MG63 (cell line): ENCODE measurements around the gene CETN2. TPM values are rescaled to one million over a fixed set of nuclear protein-coding genes. Genes with fewer than 3 reads are reported as not detected.
"Not testable (repeated sequence)": the region's sequence is repeated elsewhere in the genome, so short reads cannot be mapped to it uniquely, and the experiment has no call there.

Experiments
- DNase-seq: peaks from one replicate; pipeline ENCODE4 v3.0.0-alpha.2; 2020
- H3K27me3 ChIP-seq: fragments of 250-450 bp; sonication (Bioruptor Pico); 2 replicates; pipeline ENCODE4 v1.5.1; 2020; ENCODE audit warnings: mild to moderate bottlenecking, moderate library complexity
- H3K36me3 ChIP-seq: fragments of 250-450 bp; sonication (Bioruptor Pico); 2 replicates; pipeline ENCODE4 v1.5.1; 2020; ENCODE audit warnings: mild to moderate bottlenecking, moderate library complexity
- H3K4me3 ChIP-seq: fragments of 250-450 bp; sonication (Bioruptor Pico); 2 replicates; pipeline ENCODE4 v1.5.1; 2020; ENCODE audit warnings: mild to moderate bottlenecking, moderate library complexity
- H3K9me3 ChIP-seq: fragments of 250-450 bp; sonication (Bioruptor Pico); 2 replicates; pipeline ENCODE4 v1.5.1; 2020; ENCODE audit warnings: mild to moderate bottlenecking, moderate library complexity
- total RNA-seq: library from RNA; depleted of rRNA; stranded (reverse); fragments of >200 nt; shearing (Covaris generic); gene quantifications from 2 replicates; pipeline ENCODE4 v1.2.3, GENCODE V29; 2014; ENCODE audit warnings: low replicate concordance

CETN2 gene
- total RNA-seq, 1 experiment from 2014 or later, result 45.3 TPM

GRCh38 chrX:152844256-152844655, 13.7 kb upstream of the CETN2 start:
- no peak for DNase-seq
- no peaks in the 10 kb centered on the region for H3K27me3 ChIP-seq
- no peak overlapping the region for H3K4me3 ChIP-seq
- H3K36me3 ChIP-seq, result no peaks in the 10 kb centered on the region
- no peaks in the 10 kb centered on the region for H3K9me3 ChIP-seq

GRCh38 chrX:152843852-152844251, 13.3 kb upstream of the CETN2 start:
- Histone ChIP-seq H3K4me3 (no peak overlapping the region), H3K27me3 (no peaks in the 10 kb centered on the region), H3K36me3 (no peaks in the 10 kb centered on the region), H3K9me3 (no peaks in the 10 kb centered on the region)
- DNase-seq, result no peak

- Histone ChIP-seq H3K9me3 (no peaks in the 10 kb centered on the region), H3K36me3 (no peaks in the 10 kb centered on the region), H3K4me3 (no peak overlapping the region), H3K27me3 (no peaks in the 10 kb centered on the region)
- DNase-seq, result no peak
Observed at GRCh38 chrX:152842772-152843338, 12.3 kb upstream of the CETN2 start.

GRCh38 chrX:152835470-152835869, 4.9 kb upstream of the CETN2 start:
- not testable (repeated sequence) for H3K27me3 ChIP-seq, DNase-seq, H3K36me3 ChIP-seq, H3K4me3 ChIP-seq, H3K9me3 ChIP-seq

- Histone ChIP-seq H3K9me3 (no peaks in the 10 kb centered on the region), H3K27me3 (no peaks in the 10 kb centered on the region), H3K36me3 (peaks cover 5% of the 10 kb centered on the region), H3K4me3 (no peak overlapping the region)
- no peak for DNase-seq
Observed at GRCh38 chrX:152833378-152833777, 2.8 kb upstream of the CETN2 start.

GRCh38 chrX:152832520-152832919, 2.0 kb upstream of the CETN2 start:
- Histone ChIP-seq H3K27me3 (no peaks in the 10 kb centered on the region), H3K4me3 (no peak overlapping the region), H3K9me3 (no peaks in the 10 kb centered on the region), H3K36me3 (peaks cover 5% of the 10 kb centered on the region)
- no peak for DNase-seq

GRCh38 chrX:152831391-152831790, 834 bp upstream of the CETN2 start:
- Histone ChIP-seq H3K9me3 (no peaks in the 10 kb centered on the region), H3K4me3 (peak overlapping the region; percentile 71), H3K36me3 (peaks cover 5% of the 10 kb centered on the region), H3K27me3 (no peaks in the 10 kb centered on the region)
- no peak for DNase-seq

GRCh38 chrX:152824841-152825374, 5.6 kb downstream of the CETN2 start:
- Histone ChIP-seq H3K9me3 (no peaks in the 10 kb centered on the region), H3K36me3 (no peaks in the 10 kb centered on the region), H3K27me3 (no peaks in the 10 kb centered on the region), H3K4me3 (no peak overlapping the region)
- no peak for DNase-seq

GRCh38 chrX:152823657-152824056, 6.9 kb downstream of the CETN2 start:
- Histone ChIP-seq H3K4me3 (no peak overlapping the region), H3K27me3 (no peaks in the 10 kb centered on the region), H3K36me3 (no peaks in the 10 kb centered on the region), H3K9me3 (no peaks in the 10 kb centered on the region)
- DNase-seq, result no peak

GRCh38 chrX:152822383-152823086, 8.0 kb downstream of the CETN2 start:
- no peak for DNase-seq
- no peaks in the 10 kb centered on the region for H3K9me3 ChIP-seq
- no peaks in the 10 kb centered on the region for H3K36me3 ChIP-seq
- H3K27me3 ChIP-seq, result no peaks in the 10 kb centered on the region
- no peak overlapping the region for H3K4me3 ChIP-seq

GRCh38 chrX:152821145-152821765, 9.3 kb downstream of the CETN2 start:
- Histone ChIP-seq H3K27me3 (no peaks in the 10 kb centered on the region), H3K4me3 (no peak overlapping the region), H3K9me3 (no peaks in the 10 kb centered on the region), H3K36me3 (no peaks in the 10 kb centered on the region)
- peak; percentile 19 for DNase-seq

GRCh38 chrX:152819732-152820131, 10.8 kb downstream of the CETN2 start:
- DNase-seq, result no peak
- no peaks in the 10 kb centered on the region for H3K9me3 ChIP-seq
- H3K4me3 ChIP-seq, result no peak overlapping the region
- no peaks in the 10 kb centered on the region for H3K36me3 ChIP-seq
- H3K27me3 ChIP-seq, result no peaks in the 10 kb centered on the region

- H3K9me3 ChIP-seq, result no peaks in the 10 kb centered on the region
- no peaks in the 10 kb centered on the region for H3K27me3 ChIP-seq
- H3K4me3 ChIP-seq, result no peak overlapping the region
- no peak for DNase-seq
- no peaks in the 10 kb centered on the region for H3K36me3 ChIP-seq
Observed at GRCh38 chrX:152819266-152819665, 11.3 kb downstream of the CETN2 start.

GRCh38 chrX:152818356-152818755, 12.2 kb downstream of the CETN2 start:
- Histone ChIP-seq H3K9me3 (no peaks in the 10 kb centered on the region), H3K27me3 (no peaks in the 10 kb centered on the region), H3K36me3 (no peaks in the 10 kb centered on the region), H3K4me3 (no peak overlapping the region)
- no peak for DNase-seq

GRCh38 chrX:152817078-152817764, 13.3 kb downstream of the CETN2 start:
- peak; percentile 36 for DNase-seq
- no peak overlapping the region for H3K4me3 ChIP-seq
- no peaks in the 10 kb centered on the region for H3K27me3 ChIP-seq
- no peaks in the 10 kb centered on the region for H3K9me3 ChIP-seq
- no peaks in the 10 kb centered on the region for H3K36me3 ChIP-seq

- DNase-seq, result no peak
- no peaks in the 10 kb centered on the region for H3K27me3 ChIP-seq
- no peak overlapping the region for H3K4me3 ChIP-seq
- no peaks in the 10 kb centered on the region for H3K36me3 ChIP-seq
- no peaks in the 10 kb centered on the region for H3K9me3 ChIP-seq
Observed at GRCh38 chrX:152814048-152814447, 16.5 kb downstream of the CETN2 start.

GRCh38 chrX:152813206-152813605, 17.4 kb downstream of the CETN2 start:
- H3K27me3 ChIP-seq, result no peaks in the 10 kb centered on the region
- no peaks in the 10 kb centered on the region for H3K36me3 ChIP-seq
- no peaks in the 10 kb centered on the region for H3K9me3 ChIP-seq
- no peak for DNase-seq
- no peak overlapping the region for H3K4me3 ChIP-seq
